B cell (primary cell): Measurements from ENCODE around the gene MALRD1.

ENCODE experiments used
- EZH2 ChIP-seq: IDR thresholded peaks from 2 replicates; pipeline ENCODE4 v1.6.1; 2012; ENCODE audit warnings: borderline replicate concordance, low read depth, mild to moderate bottlenecking, moderate library complexity, low read length; ENCODE audit not compliant: insufficient read depth, poor library complexity, severe bottlenecking
- TF ChIP-seq, protein P1 (sequence below): fragments of 200-600 bp; IDR thresholded peaks from one replicate; pipeline ENCODE4 v1.8.0; 2022; ENCODE audit warnings: antibody characterized with exemption, mild to moderate bottlenecking

DNA sequence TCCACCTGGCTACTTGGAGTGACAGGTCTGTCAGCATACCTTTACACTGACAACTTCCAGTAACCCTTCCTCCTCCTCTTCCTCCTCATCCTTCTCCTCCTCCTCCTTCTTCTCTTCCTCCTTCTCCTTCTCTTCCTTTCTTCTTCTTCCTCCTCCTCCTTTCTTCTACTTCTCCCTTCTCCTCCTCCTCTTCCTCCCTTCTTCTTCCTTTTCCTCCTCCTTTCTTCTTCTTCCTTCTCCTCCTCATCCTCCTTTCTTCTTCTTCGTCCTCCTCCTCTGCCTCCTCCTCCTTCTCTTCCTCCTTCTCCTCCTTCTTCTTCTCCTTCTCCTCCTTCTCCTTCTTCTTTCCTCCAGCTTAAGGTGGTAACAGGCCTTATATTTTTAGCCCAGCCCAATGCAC, 658.3 kb downstream of the MALRD1 start:
- no peak for TF ChIP-seq EZH2
- TF ChIP-seq, protein P1, sequence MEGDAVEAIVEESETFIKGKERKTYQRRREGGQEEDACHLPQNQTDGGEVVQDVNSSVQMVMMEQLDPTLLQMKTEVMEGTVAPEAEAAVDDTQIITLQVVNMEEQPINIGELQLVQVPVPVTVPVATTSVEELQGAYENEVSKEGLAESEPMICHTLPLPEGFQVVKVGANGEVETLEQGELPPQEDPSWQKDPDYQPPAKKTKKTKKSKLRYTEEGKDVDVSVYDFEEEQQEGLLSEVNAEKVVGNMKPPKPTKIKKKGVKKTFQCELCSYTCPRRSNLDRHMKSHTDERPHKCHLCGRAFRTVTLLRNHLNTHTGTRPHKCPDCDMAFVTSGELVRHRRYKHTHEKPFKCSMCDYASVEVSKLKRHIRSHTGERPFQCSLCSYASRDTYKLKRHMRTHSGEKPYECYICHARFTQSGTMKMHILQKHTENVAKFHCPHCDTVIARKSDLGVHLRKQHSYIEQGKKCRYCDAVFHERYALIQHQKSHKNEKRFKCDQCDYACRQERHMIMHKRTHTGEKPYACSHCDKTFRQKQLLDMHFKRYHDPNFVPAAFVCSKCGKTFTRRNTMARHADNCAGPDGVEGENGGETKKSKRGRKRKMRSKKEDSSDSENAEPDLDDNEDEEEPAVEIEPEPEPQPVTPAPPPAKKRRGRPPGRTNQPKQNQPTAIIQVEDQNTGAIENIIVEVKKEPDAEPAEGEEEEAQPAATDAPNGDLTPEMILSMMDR = no peak
